GM18505 (cell line): Measurements from ENCODE around the gene BRME1.

Source experiments
- ATAC-seq: cut with Tn5 transposase; IDR thresholded peaks from one replicate; pipeline ENCODE4 v1.9.1; 2021; ENCODE audit not compliant: unreplicated experiment
- POLR2A ChIP-seq: IDR thresholded peaks from 4 replicates; pipeline ENCODE4 v1.6.1; 2011; ENCODE audit warnings: borderline replicate concordance; ENCODE audit not compliant: insufficient read depth, insufficient read length; ENCODE audit errors: extremely low read depth

Gene BRME1

GRCh38 chr19:13920524-13920923 is 14.6 kb upstream of the BRME1 start:
- TF ChIP-seq POLR2A: no peak
- ATAC-seq: no peak

GRCh38 chr19:13918726-13919411 is 13.0 kb upstream of the BRME1 start:
- no peak for TF ChIP-seq POLR2A
- ATAC-seq: no peak

GRCh38 chr19:13917888-13918406 is 12.0 kb upstream of the BRME1 start:
- ATAC-seq: no peak
- no peak for TF ChIP-seq POLR2A

- no peak for ATAC-seq
These were observed 8.9 kb upstream of the BRME1 start for GRCh38 chr19:13914777-13915176.

GRCh38 chr19:13913352-13913751 is 7.4 kb upstream of the BRME1 start:
- no peak for TF ChIP-seq POLR2A
- ATAC-seq: no peak

More at GRCh38 chr19:13914777-13915176, 8.9 kb upstream of the BRME1 start:
- TF ChIP-seq POLR2A: no peak

GRCh38 chr19:13909430-13909829 is 3.5 kb upstream of the BRME1 start:
- ATAC-seq: no peak
- TF ChIP-seq POLR2A: no peak

GRCh38 chr19:13908674-13909073 is 2.8 kb upstream of the BRME1 start:
- ATAC-seq: no peak
- TF ChIP-seq POLR2A: no peak

GRCh38 chr19:13906910-13907309 is 993 bp upstream of the BRME1 start:
- TF ChIP-seq POLR2A: no peak
- no peak for ATAC-seq

- no peak for TF ChIP-seq POLR2A
- peak; percentile 23 for ATAC-seq
These were observed 596 bp upstream of the BRME1 start for GRCh38 chr19:13906521-13906904.

GRCh38 chr19:13902993-13903555 is 2.8 kb downstream of the BRME1 start:
- TF ChIP-seq POLR2A: no peak
- no peak for ATAC-seq

GRCh38 chr19:13899912-13900584 is 5.9 kb downstream of the BRME1 start:
- ATAC-seq: no peak
- TF ChIP-seq POLR2A: no peak

- no peak for TF ChIP-seq POLR2A
- no peak for ATAC-seq
These were observed 6.5 kb downstream of the BRME1 start for GRCh38 chr19:13899393-13899792.

GRCh38 chr19:13896227-13896626 is 9.7 kb downstream of the BRME1 start:
- no peak for ATAC-seq
- TF ChIP-seq POLR2A: no peak

GRCh38 chr19:13894552-13894951 is 11.4 kb downstream of the BRME1 start:
- no peak for TF ChIP-seq POLR2A
- no peak for ATAC-seq

GRCh38 chr19:13892870-13893269 is 13.0 kb downstream of the BRME1 start:
- ATAC-seq: no peak
- no peak for TF ChIP-seq POLR2A

- no peak for ATAC-seq
- TF ChIP-seq POLR2A: no peak
These were observed 15.8 kb downstream of the BRME1 start for GRCh38 chr19:13890136-13890535.
